HepG2 (cell line): ENCODE measurements around the gene SPN. TPM values are rescaled to one million over a fixed set of nuclear protein-coding genes. Genes with fewer than 3 reads are reported as not detected.
"Not testable (repeated sequence)": the region's sequence is repeated elsewhere in the genome, so short reads cannot be mapped to it uniquely, and the experiment has no call there.

ENCODE experiments used
- ATAC-seq: fragments of 200-7000 bp; cut with Tn5 transposase; 3 replicates; pipeline ENCODE4 v1.9.1; 2020; ENCODE audit warnings: mild to moderate bottlenecking, moderate library complexity
- BruUV-seq: library from RNA; stranded (reverse); fragments of 400-500 nt; replicated peaks from 2 replicates; lab custom pipeline; 2021; lab: Mats Ljungman, UMichigan
- CTCF ChIA-PET: fragments of 300-600 bp; formaldehyde crosslinking; extraction: SDS; loops from one replicate; lab custom pipeline; 2021; ENCODE audit warnings: low total read pairs, inconsistent platforms, low intra/inter-chr PET ratio; lab: Yijun Ruan, JAX
- POLR2A ChIA-PET: fragments of 350-600 bp; sonication (Branson Sonifier 250); formaldehyde crosslinking; loops from one replicate; lab custom pipeline; 2020; ENCODE audit warnings: antibody characterized with exemption, inconsistent platforms; lab: Yijun Ruan, JAX
- DNase-seq: peaks from one replicate; pipeline ENCODE4 v3.0.0-alpha.2; 2015; ENCODE audit warnings: low spot score
- FAIRE-seq: peaks from 3 replicates; lab custom pipeline; 2011; peaks lifted over from hg19 to GRCh38; lab: Jason Lieb, UNC
- H2AFZ ChIP-seq: one replicate; pipeline ENCODE4 v1.6.1; 2011; ENCODE audit warnings: low read length, inconsistent platforms
- H3K27ac ChIP-seq: fragments of 300-600 bp; 3 replicates; pipeline ENCODE4 v1.8.0; 2011; ENCODE audit warnings: mixed run types, mild to moderate bottlenecking, mixed read lengths, low read length, inconsistent platforms; ENCODE audit not compliant: insufficient read depth; ENCODE audit errors: extremely low read length
- H3K27me3 ChIP-seq, 2 experiments: fragments of 200-600 bp in 1 of 2; 2 replicates in 1 of 2; 3 replicates in 1 of 2; pipeline versions ENCODE4 v1.6.0 to v1.8.0; 2011; ENCODE audit warnings: low read length in 2 of 2, mild to moderate bottlenecking in 2 of 2, moderate library complexity in 2 of 2, inconsistent platforms in 1 of 2; ENCODE audit not compliant: insufficient read depth in 2 of 2, control insufficient read depth in 1 of 2
- H3K36me3 ChIP-seq, 2 experiments: fragments of 200-600 bp in 1 of 2; replicated peaks in 1 of 2; 2 replicates in 1 of 2; 3 replicates in 1 of 2; pipeline versions ENCODE4 v1.5.1 to v1.8.0; 2011; ENCODE audit warnings: low read length in 2 of 2, inconsistent platforms in 1 of 2; ENCODE audit not compliant: insufficient read depth in 2 of 2, control insufficient read depth in 1 of 2
- H3K4me1 ChIP-seq: 2 replicates; pipeline ENCODE4 v1.5.1; 2012; ENCODE audit warnings: low read length, inconsistent platforms; ENCODE audit not compliant: insufficient read depth
- H3K4me2 ChIP-seq: 2 replicates; pipeline ENCODE4 v1.6.0; 2011; ENCODE audit warnings: low read depth, low read length, inconsistent platforms
- H3K4me3 ChIP-seq, 3 experiments: fragments of 200-600 bp in 1 of 3; sonication (generic), shearing (Covaris generic) in 1 of 3; replicated peaks in 1 of 3; 2 replicates each; pipeline ENCODE4 v1.5.1; 2011 to 2016; ENCODE audit warnings: low read length in 3 of 3, inconsistent platforms in 2 of 3, low read depth in 2 of 3, mild to moderate bottlenecking in 2 of 3, control low read depth in 1 of 3, mixed read lengths in 1 of 3; ENCODE audit not compliant: insufficient read depth in 1 of 3
- H3K79me2 ChIP-seq: one replicate; pipeline ENCODE4 v1.6.1; 2011; ENCODE audit warnings: low read length, inconsistent platforms; ENCODE audit not compliant: insufficient read depth
- H3K9ac ChIP-seq: 2 replicates; pipeline ENCODE4 v1.6.0; 2011; ENCODE audit warnings: mild to moderate bottlenecking, low read depth, low read length, inconsistent platforms; ENCODE audit not compliant: insufficient read depth
- H3K9me3 ChIP-seq: 2 replicates; pipeline ENCODE4 v1.5.1; 2012; ENCODE audit warnings: mild to moderate bottlenecking, low read length
- H4K20me1 ChIP-seq: 2 replicates; pipeline ENCODE4 v1.6.0; 2011; ENCODE audit warnings: inconsistent platforms, mild to moderate bottlenecking, low read length, moderate library complexity; ENCODE audit not compliant: insufficient read depth
- AGO2 ChIP-seq: fragments of 200-400 bp; formaldehyde crosslinking; optimal IDR thresholded peaks from 2 replicates; pipeline ENCODE3; 2017; ENCODE audit warnings: mild to moderate bottlenecking, low read depth, low read length, moderate library complexity
- HNF1B ChIP-seq: sonication (generic); formaldehyde crosslinking; IDR thresholded peaks from 2 replicates; pipeline ENCODE4 v1.5.1; 2020; ENCODE audit warnings: mild to moderate bottlenecking, moderate library complexity, missing genetic modification reagents
- NFE2L1 ChIP-seq: sonication (generic); formaldehyde crosslinking; IDR thresholded peaks from 2 replicates; pipeline ENCODE4 v1.4.0; 2020; ENCODE audit warnings: missing genetic modification reagents, mild to moderate bottlenecking, borderline replicate concordance
- NPAS2 ChIP-seq: sonication (generic); formaldehyde crosslinking; IDR thresholded peaks from 2 replicates; pipeline ENCODE4 v1.8.0; 2022; ENCODE audit warnings: mild to moderate bottlenecking, missing genetic modification reagents, borderline replicate concordance
- NR1H2 ChIP-seq: sonication (generic); formaldehyde crosslinking; IDR thresholded peaks from 2 replicates; pipeline ENCODE4 v1.8.1; 2022; ENCODE audit warnings: low read depth, missing genetic modification reagents, borderline replicate concordance
- REL ChIP-seq: sonication (generic); formaldehyde crosslinking; conservative IDR thresholded peaks from 2 replicates; pipeline ENCODE4 v1.8.0; 2022; ENCODE audit warnings: mild to moderate bottlenecking, missing genetic modification reagents, moderate library complexity
- U2AF1 ChIP-seq: fragments of 200-400 bp; formaldehyde crosslinking; optimal IDR thresholded peaks from 2 replicates; pipeline ENCODE3; 2017; ENCODE audit warnings: mild to moderate bottlenecking, low read depth, low read length
- ZFX ChIP-seq: sonication (generic); formaldehyde crosslinking; IDR thresholded peaks from 2 replicates; pipeline ENCODE4 v1.4.0; 2020; ENCODE audit warnings: mild to moderate bottlenecking, low read depth, missing genetic modification reagents, moderate library complexity
- ZNF362 ChIP-seq: sonication (generic); formaldehyde crosslinking; IDR thresholded peaks from 2 replicates; pipeline ENCODE4 v1.4.0; 2020; ENCODE audit warnings: missing genetic modification reagents, mild to moderate bottlenecking, borderline replicate concordance
- ZNF569 ChIP-seq: sonication (generic); formaldehyde crosslinking; IDR thresholded peaks from 2 replicates; pipeline ENCODE4 v1.5.0; 2020; ENCODE audit warnings: mild to moderate bottlenecking, missing genetic modification reagents, moderate library complexity, borderline replicate concordance
- ZNF768 ChIP-seq: sonication (generic); formaldehyde crosslinking; IDR thresholded peaks from 2 replicates; pipeline ENCODE4 v1.4.0; 2020; ENCODE audit warnings: missing genetic modification reagents
- WGBS: methylation state at CpG from one replicate; pipeline ENCODE4 v1.1.6; 2017; ENCODE audit warnings: low lambda C conversion rate; 5-methylcytosine and 5-hydroxymethylcytosine counted together
- in situ Hi-C: cut with HindIII; loops from 2 replicates; pipeline ENCODE4 v1.10.0; 2017; ENCODE audit warnings: low pct_unique_long_range_greater_than_20kb; ENCODE audit not compliant: extremely low pct_ligation_motif_present
- intact Hi-C: fragments of 100-400 bp; cut with micrococcal nuclease; formaldehyde crosslinking; loops from one replicate; pipeline ENCODE4 v1.10.0; 2022; ENCODE audit not compliant: unreplicated experiment
- polyA plus RNA-seq, 8 experiments: library from polyadenylated mRNA; depleted of rRNA in 3 of 8; stranded (reverse) in 7 of 8; unstranded in 1 of 8; fragments of >200 nt; fragmentation: Illumina TruSeq in 4 of 8; extraction: Trizol in 4 of 8; gene quantifications; 2 replicates each; pipeline versions ENCODE4 v1.2.1 to v1.2.3, GENCODE V29; 2011 to 2016; ENCODE audit warnings: low read depth in 4 of 8, missing spikeins in 1 of 8, mixed read lengths in 1 of 8; ENCODE audit not compliant: insufficient read depth in 1 of 8
- total RNA-seq, 5 experiments: library from RNA; depleted of rRNA; stranded (reverse); fragments of >200 nt; fragmentation: Illumina TruSeq; extraction: Trizol; gene quantifications; 2 replicates each; pipeline ENCODE4 v1.2.3, GENCODE V29; 2016; ENCODE audit warnings: low read depth in 1 of 5

The SPN gene
- total and polyA plus RNA-seq, 2 of the 13 experiments (the other 11 are each of a cell fraction or from before 2014, with no cell fraction given): 0.22 to 1.6 TPM

DNA sequence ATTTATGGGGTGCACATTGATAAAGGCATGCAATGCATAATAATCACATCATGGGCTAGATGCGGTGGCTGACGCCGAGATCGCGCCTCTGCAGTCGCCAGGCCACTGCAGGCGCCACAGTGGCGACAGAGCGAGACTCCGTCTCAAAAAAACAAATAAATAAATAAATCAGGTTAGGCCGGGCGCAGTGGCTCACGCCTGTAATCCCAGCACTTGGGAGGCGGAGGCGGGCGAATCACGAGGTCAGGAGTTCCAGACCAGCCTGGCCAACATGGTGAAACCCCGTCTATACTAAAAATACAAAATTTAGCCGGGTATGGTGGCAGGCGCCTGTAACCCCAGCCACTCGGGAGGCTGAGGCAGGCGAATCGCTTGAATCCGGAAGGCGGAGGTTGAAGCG lies 29.6 kb downstream of the SPN start:
- WGBS: 96% methylated on average over 26 of the region's 26 CpGs
- Histone ChIP-seq H3K4me1 (peaks cover 38% of the 10 kb centered on the region), H4K20me1 (peaks cover 38% of the 10 kb centered on the region), H3K36me3 (peaks cover 11 to 20% of the 10 kb centered on the region in 2 experiments; a peak in 4 of 5 replicates), H3K79me2 (peaks cover 41% of the 10 kb centered on the region)
- H3K9ac ChIP-seq, BruUV-seq, H3K9me3 ChIP-seq, H3K27me3 ChIP-seq, H3K4me2 ChIP-seq, H3K27ac ChIP-seq, H3K4me3 ChIP-seq, ATAC-seq, DNase-seq, intact Hi-C loops, FAIRE-seq, H2AFZ ChIP-seq: not testable (repeated sequence)
- in situ Hi-C loops: loop anchor here (10.0 kb wide), 1 partner anchor 342 kb away; the partner anchor contains the start of gene TLCD3B
- peak; percentile 15; the same call in 1 of the 2 replicates for TF ChIP-seq HNF1B (CRISPR knock-in tag)
- ChIA-PET CTCF (interaction anchor here (1.2 to 1.3 kb wide), 2 partner anchors 18 to 156 kb away, joined by 3 read pairs; no protein-coding TSS in a partner anchor), POLR2A (interaction anchor here (2.1 kb wide), 1 partner anchor 13 kb away, joined by 15 read pairs; the partner anchor contains the start of gene QPRT)

- peaks cover 28% of the 10 kb centered on the region for H3K79me2 ChIP-seq
- H3K4me1 ChIP-seq: peaks cover 19% of the 10 kb centered on the region
- no peak for FAIRE-seq
- ATAC-seq: no peak; the same call in 2 of the 3 replicates
- no peaks in the 10 kb centered on the region for H3K9me3 ChIP-seq
- 96% methylated on average over 35 of the region's 41 CpGs for whole genome bisulfite sequencing
- no peak overlapping the region for H3K4me3 ChIP-seq
- POLR2A ChIA-PET: interaction anchor here (1.2 kb wide), 1 partner anchor 15 kb away, joined by 3 read pairs; the partner anchor contains the start of gene QPRT
- no TSS peak for BruUV-seq
- H3K27ac ChIP-seq: no peak overlapping the region
- no peak for DNase-seq
- no peaks in the 10 kb centered on the region for H3K27me3 ChIP-seq
- peaks cover 30% of the 10 kb centered on the region for H4K20me1 ChIP-seq
- in situ Hi-C loops: loop anchor here (10.0 kb wide), 1 partner anchor 340 kb away; the partner anchor contains the start of gene TLCD3B
- H3K4me2 ChIP-seq: no peak overlapping the region
- no peak overlapping the region for H2AFZ ChIP-seq
- CTCF ChIA-PET: no interaction called here
- intact Hi-C loops: no loop called here
- peaks cover 11 to 22% of the 10 kb centered on the region in 2 experiments; a peak in 4 of 5 replicates for H3K36me3 ChIP-seq
- H3K9ac ChIP-seq: no peak overlapping the region
- TF ChIP-seq ZNF569 (CRISPR knock-in tag) (no peak), ZFX (CRISPR knock-in tag) (no peak), AGO2 (peak; percentile 88), NR1H2 (CRISPR knock-in tag) (no peak), NFE2L1 (CRISPR knock-in tag) (no peak), U2AF1 (no peak), ZNF362 (CRISPR knock-in tag) (no peak), REL (no peak), NPAS2 (CRISPR knock-in tag) (no peak), ZNF768 (CRISPR knock-in tag) (peak; percentile 33; the same call in 1 of the 2 replicates)
Observed at GRCh38 chr16:29694384-29695195, 31.5 kb downstream of the SPN start.
